NCI-H510A treated with DMSO at 0.1 percent for 48 hours (cell line): Measurements from ENCODE around the gene TMEM47.

Experiments used
- DNase-seq: peaks from one replicate; lab custom pipeline; 2025; lab: John Stamatoyannopoulos, UW

TMEM47 gene

GRCh38 chrX:34656842-34657725, at the start of gene TMEM47:
TMEM47 (minus strand) TSS chrX:34657285; CDS start chrX:34657029, 256 bp downstream.
- DNase-seq = peak; percentile 59

DNA sequence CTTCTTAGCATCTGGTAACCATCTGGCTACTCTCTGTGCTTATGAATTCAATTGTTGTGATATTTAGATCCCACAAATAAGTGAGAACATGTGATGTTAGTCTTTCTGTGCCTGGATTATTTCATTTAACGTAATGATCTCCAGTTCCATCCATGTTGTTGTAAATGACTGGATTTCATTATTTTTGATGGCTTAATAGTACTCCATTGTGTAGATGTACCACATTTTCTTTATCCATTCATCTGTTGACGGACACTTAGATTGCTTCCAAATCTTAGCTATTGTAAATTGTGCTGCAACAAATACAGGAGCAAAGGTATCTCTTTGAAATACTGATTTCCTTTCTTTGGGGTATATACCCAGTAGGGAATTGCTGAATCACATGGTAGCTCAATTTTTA, 30.0 kb upstream of the TMEM47 start:
- no peak for DNase-seq

GRCh38 chrX:34659575-34659974, 2.5 kb upstream of the TMEM47 start:
- DNase-seq = no peak

GRCh38 chrX:34658326-34658725, 1.2 kb upstream of the TMEM47 start:
- no peak for DNase-seq

GRCh38 chrX:34657726-34658070, 613 bp upstream of the TMEM47 start:
- DNase-seq = peak; percentile 31

GRCh38 chrX:34656467-34656841, 631 bp downstream of the TMEM47 start:
- no peak for DNase-seq

DNA sequence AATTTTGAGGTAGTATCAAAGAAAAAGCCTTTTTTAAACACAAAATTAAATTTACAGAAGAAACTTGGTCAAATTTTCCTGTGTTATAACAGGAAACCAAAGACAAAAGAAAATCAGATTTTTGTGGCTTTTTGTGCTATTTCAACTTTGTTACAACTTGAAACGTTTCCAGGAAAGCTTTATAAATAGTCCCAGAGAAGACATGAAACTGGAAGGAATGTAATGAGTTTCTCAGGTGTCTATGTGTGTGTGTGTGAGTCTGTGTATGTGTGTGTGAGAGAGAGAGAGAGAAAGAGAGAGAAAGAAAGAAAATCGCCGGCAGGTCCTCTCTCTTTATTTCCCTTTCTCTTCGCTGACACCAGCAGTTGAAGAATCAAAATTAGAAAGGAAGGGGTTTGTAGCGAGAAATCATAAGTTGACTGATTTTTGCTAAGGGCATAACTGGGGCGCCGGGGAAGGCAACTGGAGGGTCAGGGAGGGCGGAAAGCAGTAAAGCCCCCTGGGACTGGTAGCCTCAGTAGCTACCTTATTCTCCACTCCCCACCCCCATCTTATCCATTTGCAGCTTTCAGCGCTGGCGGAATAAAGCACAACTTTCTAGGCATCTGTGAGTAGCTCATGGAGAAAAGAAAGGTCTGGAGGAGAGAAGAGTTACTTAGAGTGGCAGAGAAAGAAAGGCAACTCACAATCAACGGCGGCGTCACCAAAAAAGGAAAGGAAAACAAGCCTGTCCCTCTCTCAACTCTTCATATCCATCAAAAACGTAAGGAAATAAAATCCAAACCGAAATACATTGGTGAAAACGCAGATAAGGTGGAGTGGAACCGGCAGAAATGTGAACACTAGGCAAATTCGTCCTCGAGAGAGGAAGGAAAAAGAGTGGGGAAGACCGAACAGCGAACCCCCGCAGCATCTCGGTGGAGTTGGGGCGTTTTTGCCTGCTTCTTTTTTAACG, 1.3 kb downstream of the TMEM47 start:
- no peak for DNase-seq

- DNase-seq = no peak
These were observed 2.2 kb downstream of the TMEM47 start for GRCh38 chrX:34654696-34655490.

DNA sequence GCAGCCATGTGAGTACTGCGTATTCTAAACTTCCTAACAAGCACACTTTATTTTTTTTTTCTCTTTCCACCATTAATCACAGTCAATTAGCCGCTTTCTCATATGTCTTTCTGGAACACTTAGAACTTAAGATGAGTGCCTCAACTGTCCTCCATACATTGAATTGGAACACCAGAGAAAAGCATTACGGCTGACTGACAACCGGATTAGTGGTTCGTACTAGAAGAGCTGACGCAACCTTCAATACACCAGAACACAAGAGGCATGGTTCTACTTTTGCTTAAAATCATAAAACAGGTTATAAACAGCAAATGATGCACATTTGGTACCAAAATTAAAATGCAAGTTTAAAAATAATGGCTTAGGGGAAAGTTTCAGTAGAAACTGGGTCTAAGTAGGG, 3.3 kb downstream of the TMEM47 start:
- peak; percentile 11 for DNase-seq

DNA sequence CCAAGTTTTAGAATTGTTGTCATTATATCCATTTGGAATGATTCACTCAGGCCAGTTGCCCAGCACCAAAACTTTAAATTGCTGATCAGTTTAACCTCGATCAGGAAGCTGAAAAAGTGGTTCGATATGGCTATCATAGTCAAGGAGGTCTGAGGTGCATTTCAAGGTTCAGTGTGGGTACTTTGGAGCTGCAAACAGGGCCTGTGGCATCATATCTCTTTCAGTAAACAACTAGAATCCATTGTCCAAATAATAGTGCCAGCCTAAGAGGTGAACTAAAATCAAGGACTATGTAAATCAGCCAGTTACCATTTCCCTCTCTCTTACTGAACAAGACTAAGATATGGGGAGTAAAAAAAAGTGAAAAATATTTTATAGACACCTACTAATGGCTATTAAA, 14.2 kb downstream of the TMEM47 start:
- no peak for DNase-seq

- peak; percentile 26 for DNase-seq
These were observed 19.0 kb downstream of the TMEM47 start for GRCh38 chrX:34638116-34638515.

DNA sequence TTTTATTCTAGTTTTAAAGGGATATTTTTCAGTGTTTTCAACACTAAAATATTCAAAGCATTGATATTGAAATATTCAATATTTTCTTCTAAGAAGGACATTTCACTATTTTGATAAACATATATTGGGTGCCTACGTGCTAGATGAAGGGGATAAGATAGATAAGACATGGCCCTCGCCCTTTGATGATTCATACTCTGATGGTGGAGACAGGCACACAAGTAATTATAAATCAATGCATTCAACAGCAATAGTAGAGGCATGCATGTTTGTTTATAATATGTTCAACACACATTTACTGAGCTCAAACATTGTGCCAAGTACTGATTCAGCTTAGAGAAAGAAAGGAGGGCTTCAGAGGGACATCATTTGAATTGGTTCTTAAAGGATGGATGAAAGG, 22.7 kb downstream of the TMEM47 start:
- no peak for DNase-seq

DNA sequence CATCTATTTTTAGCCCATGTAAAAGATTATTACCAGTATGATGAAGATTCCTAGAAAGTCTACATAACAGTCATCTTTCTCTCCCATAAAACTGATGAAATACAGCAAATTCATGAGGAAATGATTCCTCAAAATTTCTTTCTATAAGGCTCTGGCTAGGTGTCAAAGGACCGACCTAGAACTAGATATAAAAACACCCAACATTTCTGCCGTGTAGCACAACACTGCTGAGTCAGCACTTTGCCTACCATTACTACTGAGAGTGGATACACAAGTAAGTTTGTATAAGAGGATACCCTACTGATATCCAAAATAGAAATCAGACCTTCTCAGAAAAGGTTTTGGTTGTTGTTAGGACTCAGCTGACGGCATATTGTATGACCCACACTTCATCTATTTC, 24.7 kb downstream of the TMEM47 start:
- DNase-seq = no peak

DNA sequence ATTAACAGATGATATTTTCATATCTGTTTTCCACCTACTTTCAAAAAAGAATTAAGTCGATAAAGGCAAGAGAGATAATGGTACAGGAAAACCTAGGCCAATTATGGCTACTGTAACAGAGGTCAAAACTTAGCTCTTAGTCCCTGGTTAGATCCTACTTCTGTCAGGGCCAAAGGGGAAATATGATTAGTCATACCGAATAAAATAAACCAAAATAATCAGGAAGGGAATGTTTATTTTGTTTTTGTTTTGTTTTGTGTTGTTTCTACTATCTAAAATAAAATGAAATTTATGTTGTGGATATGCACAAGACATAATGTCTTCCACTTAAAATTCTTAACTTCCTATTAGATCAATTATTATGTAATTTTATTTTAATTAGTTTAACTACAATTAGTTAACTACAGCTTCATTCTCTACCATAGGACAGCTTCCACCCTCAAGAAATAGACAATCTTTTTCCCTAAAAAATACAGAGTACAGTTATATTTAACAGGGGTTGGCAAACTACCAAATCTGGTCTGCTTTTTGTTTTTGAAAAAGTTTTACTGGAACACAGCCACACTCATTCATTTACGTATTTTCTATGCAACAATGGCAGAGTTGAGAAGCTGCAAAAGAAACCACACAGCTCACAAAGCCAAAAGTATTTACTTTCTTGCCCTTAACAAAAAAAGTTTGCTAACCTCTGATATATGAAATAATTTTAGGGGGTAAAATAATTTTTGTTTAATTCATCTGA, 25.4 kb downstream of the TMEM47 start:
- no peak for DNase-seq

GRCh38 chrX:34629572-34629971, 27.5 kb downstream of the TMEM47 start:
- peak; percentile 24 for DNase-seq

DNA sequence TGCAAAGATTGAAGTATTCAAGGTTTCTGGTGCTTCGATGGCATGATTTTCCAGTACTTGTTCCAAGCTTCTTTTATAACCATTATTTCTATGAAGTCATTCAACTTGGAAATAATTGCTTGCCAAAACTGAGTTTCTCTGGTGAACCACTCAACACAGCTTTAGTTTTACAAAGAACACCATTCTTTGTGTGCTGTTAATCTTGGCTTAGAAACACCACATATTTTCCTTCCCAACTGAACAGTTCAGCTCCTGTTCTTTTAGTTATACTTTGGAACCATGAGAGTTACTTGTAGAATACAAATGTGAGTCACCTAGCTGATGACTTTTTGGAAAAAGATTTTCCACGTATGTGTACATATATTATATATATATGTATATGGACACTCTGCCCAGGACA, 32.7 kb downstream of the TMEM47 start:
- DNase-seq = no peak

- no peak for DNase-seq
These were observed 37.2 kb downstream of the TMEM47 start for GRCh38 chrX:34619920-34620319.

GRCh38 chrX:34612036-34612435, 45.0 kb downstream of the TMEM47 start:
- peak; percentile 45 for DNase-seq

- DNase-seq = no peak
These were observed 58.7 kb downstream of the TMEM47 start for GRCh38 chrX:34598362-34598761.

DNA sequence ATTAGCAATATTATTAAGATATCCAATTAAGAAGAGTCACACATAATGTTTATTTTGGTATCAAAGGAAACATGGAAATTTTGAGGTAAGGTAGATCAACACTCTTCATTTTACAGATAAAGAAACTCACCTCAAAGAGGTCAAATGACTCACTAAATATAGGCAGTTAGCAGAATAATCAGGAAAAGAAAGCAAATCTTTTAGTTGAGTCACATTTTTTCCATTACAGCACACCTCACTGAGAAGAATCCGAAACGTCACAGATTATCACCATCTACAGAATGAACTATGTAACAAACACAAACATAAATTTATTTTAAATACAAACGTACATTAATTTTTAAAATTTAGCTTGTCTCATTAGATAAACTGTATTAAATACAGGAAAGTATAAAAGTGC, 70.1 kb downstream of the TMEM47 start:
- DNase-seq = no peak

DNA sequence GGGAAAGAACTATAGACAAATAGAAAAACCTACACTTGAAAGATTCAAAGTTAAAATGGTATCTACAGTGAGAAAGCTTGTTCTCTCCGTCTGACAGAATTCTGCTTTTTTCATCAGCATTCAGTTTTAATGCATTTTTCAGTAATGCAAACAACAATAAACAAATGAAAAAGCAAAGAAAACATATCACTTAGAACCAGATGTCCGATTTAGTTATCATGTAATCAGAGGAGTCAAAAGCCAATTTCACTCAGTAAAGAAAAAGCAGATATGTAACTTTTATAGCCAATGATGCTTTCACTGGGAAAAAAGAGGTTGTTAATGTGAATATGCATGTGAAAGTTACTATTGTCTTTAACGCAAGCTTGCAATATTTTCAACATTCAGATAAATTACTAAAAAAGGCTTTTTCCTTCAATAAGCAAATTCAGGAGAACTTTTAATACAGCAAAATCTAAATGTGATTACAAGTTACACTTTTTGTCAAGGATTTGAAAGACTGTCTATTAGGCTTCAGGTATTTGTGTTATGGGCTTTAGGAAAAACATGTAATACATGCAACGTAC, 70.7 kb downstream of the TMEM47 start:
- DNase-seq = no peak
